Esophagus muscularis mucosa (tissue), 4 donors: ENCODE measurements around the gene AMY2B. TPM values are rescaled to one million over a fixed set of nuclear protein-coding genes. Genes with fewer than 3 reads are reported as not detected.
"Not testable (repeated sequence)": the region's sequence is repeated elsewhere in the genome, so short reads cannot be mapped to it uniquely, and the experiment has no call there.

Experiments
- DNase-seq: peaks from one replicate; pipeline ENCODE4 v3.0.0-alpha.2; 2017; ENCODE audit errors: extremely low spot score
- H3K27ac ChIP-seq, 4 donors: fragments of 200-600 bp; sonication (generic); replicated peaks in 1 of 4; 1 replicate in 3 of 4; 2 replicates in 1 of 4; pipeline ENCODE4 v1.5.1; 2016 to 2019; ENCODE audit warnings: mild to moderate bottlenecking in 1 of 4
- H3K27me3 ChIP-seq, 4 donors: fragments of 200-600 bp; sonication (generic); one replicate each; pipeline versions ENCODE4 v1.5.1 to v1.6.0; 2016 to 2019
- H3K36me3 ChIP-seq, 4 donors: fragments of 200-600 bp; sonication (generic); one replicate each; pipeline ENCODE4 v1.5.1; 2016 to 2019
- H3K4me1 ChIP-seq, 4 donors: fragments of 200-600 bp; sonication (generic); one replicate each; pipeline ENCODE4 v1.5.1; 2016 to 2019
- H3K4me3 ChIP-seq, 4 donors: fragments of 200-600 bp; sonication (generic); 1 replicate in 2 of 4; 2 replicates in 2 of 4; pipeline ENCODE4 v1.5.1; 2016 to 2019; ENCODE audit warnings: mild to moderate bottlenecking in 4 of 4, moderate library complexity in 1 of 4
- H3K9me3 ChIP-seq, 4 donors: fragments of 200-600 bp; sonication (generic); 1 replicate in 3 of 4; 2 replicates in 1 of 4; pipeline ENCODE4 v1.5.1; 2016 to 2019
- CTCF ChIP-seq, 3 experiments: fragments of 200-600 bp in 2 of 3; fragments of 450-650 bp in 1 of 3; sonication (generic) in 2 of 3; IDR thresholded peaks; one replicate each; pipeline ENCODE4 v1.5.1; 2017 to 2019; ENCODE audit warnings: antibody characterized with exemption in 3 of 3, mild to moderate bottlenecking in 2 of 3, moderate library complexity in 1 of 3
- EP300 ChIP-seq: sonication (generic); formaldehyde crosslinking; IDR thresholded peaks from one replicate; pipeline ENCODE4 v1.6.1; 2017; ENCODE audit warnings: antibody characterized with exemption
- POLR2A ChIP-seq: fragments of 450-650 bp; IDR thresholded peaks from one replicate; pipeline ENCODE4 v1.6.1; 2017; ENCODE audit warnings: antibody characterized with exemption, moderate library complexity, mild to moderate bottlenecking, low read depth
- POLR2AphosphoS5 ChIP-seq, 2 donors: sonication (generic); formaldehyde crosslinking; IDR thresholded peaks; one replicate each; pipeline ENCODE4 v1.6.1; 2017; ENCODE audit warnings: antibody characterized with exemption in 2 of 2
- WGBS: methylation state at CpG from one replicate; pipeline ENCODE4 v1.1.5; 2018; 5-methylcytosine and 5-hydroxymethylcytosine counted together
- intact Hi-C: fragments of 100-400 bp; cut with DNase I; formaldehyde crosslinking; loops from one replicate; pipeline ENCODE4 v1.15.1; 2023
- total RNA-seq, 4 donors: library from RNA; depleted of rRNA; stranded (reverse); fragments of >200 nt; gene quantifications; one replicate each; pipeline versions ENCODE4 v1.1.0 to v1.2.1, GENCODE V29; 2016

The AMY2B gene
- 10 to 100 TPM; 34.3 to 60.2 (median 47.4) TPM for total RNA-seq

GRCh38 chr1:103571289-103571688, at the start of gene AMY2B:
Gene AMY2B, plus strand, starts transcription at chr1:103571589. Its CDS starts 14 bp downstream, at chr1:103571603.
- H3K27me3 ChIP-seq, H3K4me3 ChIP-seq, H3K4me1 ChIP-seq, DNase-seq, intact Hi-C loops, H3K27ac ChIP-seq, H3K9me3 ChIP-seq: not testable (repeated sequence)
- WGBS = 85% methylated on average over 2 of the region's 2 CpGs
- peaks cover 0 to 35% (median 24%) of the 10 kb centered on the region in 4 donors for H3K36me3 ChIP-seq

GRCh38 chr1:103523346-103523745, 48.0 kb upstream of the AMY2B start:
- 94% methylated on average over 3 of the region's 3 CpGs for WGBS
- TF ChIP-seq EP300 = no peak
- no peak for TF ChIP-seq CTCF (IDR thresholded peaks at IDR 0.05)
- TF ChIP-seq POLR2AphosphoS5 (IDR thresholded peaks at IDR 0.05) = no peak
- TF ChIP-seq POLR2A = no peak
- Histone ChIP-seq H3K27me3 (no peaks in the 10 kb centered on the region), H3K36me3 (no peaks in the 10 kb centered on the region), H3K4me1 (peaks cover 5 to 30% (median 28%) of the 10 kb centered on the region in 4 donors), H3K4me3 (no peak overlapping the region), H3K27ac (no peak overlapping the region), H3K9me3 (no peaks in the 10 kb centered on the region)
- no peak for DNase-seq
- intact Hi-C loops = no loop called here

- intact Hi-C loops = no loop called here
- Histone ChIP-seq H3K4me3 (peak overlapping the region; percentile 42 to 81 (median 48)), H3K4me1 (peaks cover 14 to 46% (median 45%) of the 10 kb centered on the region in 4 donors), H3K9me3 (no peaks in the 10 kb centered on the region), H3K36me3 (peaks cover 0 to 10% (median 6%) of the 10 kb centered on the region in 4 donors), H3K27ac (peak overlapping the region in 3 of 4 donors; percentile 11 to 91 (median 33)), H3K27me3 (no peaks in the 10 kb centered on the region)
- WGBS = 6% methylated on average over 10 of the region's 34 CpGs
- DNase-seq = no peak
- TF ChIP-seq EP300 (no peak), POLR2A (no peak), CTCF (IDR thresholded peaks at IDR 0.05) (no peak), POLR2AphosphoS5 (IDR thresholded peaks at IDR 0.05) (no peak)
These were observed 46.2 kb upstream of the AMY2B start for GRCh38 chr1:103525114-103525606.

- DNase-seq = peak; percentile 96
- peaks cover 0 to 10% (median 6%) of the 10 kb centered on the region in 4 donors for H3K36me3 ChIP-seq
- intact Hi-C loops = no loop called here
- H3K9me3 ChIP-seq = no peaks in the 10 kb centered on the region
- TF ChIP-seq POLR2AphosphoS5 (IDR thresholded peaks at IDR 0.05) = peak; percentile 68 to 82
- TF ChIP-seq EP300 = no peak
- TF ChIP-seq POLR2A = no peak
- no peak for TF ChIP-seq CTCF (IDR thresholded peaks at IDR 0.05)
- peak within 1 kb of the TSS; percentile 83 to 95 (median 92) for H3K27ac ChIP-seq
- WGBS = under 1% methylated on average over 46 of the region's 62 CpGs
- H3K4me1 ChIP-seq = peaks cover 14 to 53% (median 51%) of the 10 kb centered on the region in 4 donors
- no peaks in the 10 kb centered on the region for H3K27me3 ChIP-seq
- H3K4me3 ChIP-seq = peak within 1 kb of the TSS; percentile 67 to 95 (median 81)
These were observed 45.5 kb upstream of the AMY2B start, which contains the start of gene RNPC3 for GRCh38 chr1:103525607-103526507. Gene RNPC3, plus strand, starts transcription at chr1:103525699. Its CDS starts 372 bp downstream, at chr1:103526071.

GRCh38 chr1:103527331-103527730, 44.1 kb upstream of the AMY2B start:
- Histone ChIP-seq H3K4me3 (peak overlapping the region; percentile 67 to 95 (median 81)), H3K27ac (no peak overlapping the region), H3K9me3 (no peaks in the 10 kb centered on the region), H3K36me3 (peaks cover 0 to 13% (median 7%) of the 10 kb centered on the region in 4 donors), H3K4me1 (peaks cover 14 to 62% (median 58%) of the 10 kb centered on the region in 4 donors), H3K27me3 (no peaks in the 10 kb centered on the region)
- 76% methylated on average over 2 of the region's 2 CpGs for WGBS
- TF ChIP-seq CTCF (IDR thresholded peaks at IDR 0.05) = no peak
- TF ChIP-seq EP300 = no peak
- no peak for TF ChIP-seq POLR2A
- no peak for TF ChIP-seq POLR2AphosphoS5 (IDR thresholded peaks at IDR 0.05)
- DNase-seq = no peak
- intact Hi-C loops = no loop called here
